OCI-LY1 (cell line): ENCODE measurements around the gene UTS2R.

ENCODE experiments used
- EZH2 ChIP-seq: fragments of 200-600 bp; sonication (generic), shearing (Covaris generic); IDR thresholded peaks from 2 replicates; pipeline ENCODE4 v1.8.0; 2017; ENCODE audit warnings: borderline replicate concordance, mixed run types, mild to moderate bottlenecking, antibody characterized with exemption, low read length, moderate library complexity, mixed read lengths
- TF ChIP-seq, protein P1 (sequence below): fragments of 200-600 bp; sonication (generic), shearing (Covaris generic); IDR thresholded peaks from 2 replicates; pipeline ENCODE4 v1.5.1; 2017; ENCODE audit warnings: mild to moderate bottlenecking, antibody characterized with exemption, low read length, moderate library complexity, mixed read lengths

DNA sequence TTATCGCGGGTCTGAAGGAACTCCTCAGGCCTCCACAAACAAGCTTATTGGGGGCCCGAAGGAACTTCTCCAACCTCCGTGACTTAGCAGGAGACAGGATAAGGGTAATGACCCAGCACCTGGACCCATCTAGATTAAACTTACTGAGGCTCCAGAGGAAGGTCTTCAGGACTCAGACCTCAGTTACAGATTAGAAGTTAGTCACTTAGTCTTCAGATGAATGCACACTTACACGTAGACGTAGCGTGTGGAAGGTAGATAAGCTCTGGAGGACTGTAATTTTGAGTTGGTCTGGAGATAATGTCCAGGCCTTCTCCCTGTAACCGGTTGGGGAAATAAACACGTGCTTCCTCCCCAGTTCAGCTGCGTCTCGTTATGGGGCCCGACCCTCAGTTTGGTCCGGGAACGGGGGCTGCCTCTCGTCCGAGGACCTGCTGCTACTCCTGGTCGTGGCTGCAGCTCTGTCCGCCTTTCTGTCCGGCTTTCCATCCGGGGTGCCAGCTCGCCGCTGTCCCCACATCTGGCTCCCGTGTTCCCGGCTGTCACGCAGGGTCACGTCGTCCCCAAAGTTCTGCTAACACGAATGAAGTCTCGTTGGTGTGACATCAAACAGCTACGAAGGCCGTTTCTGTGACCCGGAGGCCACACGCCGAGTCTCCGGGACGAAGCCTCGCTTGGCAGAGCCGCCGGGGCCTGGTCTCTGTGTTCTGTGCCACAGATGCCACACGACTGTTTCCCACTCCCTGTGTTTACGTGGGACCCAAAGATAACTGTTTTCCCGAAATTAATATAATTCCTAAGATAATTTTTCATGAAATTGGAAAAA lies 26.2 kb upstream of the UTS2R start:
- TF ChIP-seq, protein P1, sequence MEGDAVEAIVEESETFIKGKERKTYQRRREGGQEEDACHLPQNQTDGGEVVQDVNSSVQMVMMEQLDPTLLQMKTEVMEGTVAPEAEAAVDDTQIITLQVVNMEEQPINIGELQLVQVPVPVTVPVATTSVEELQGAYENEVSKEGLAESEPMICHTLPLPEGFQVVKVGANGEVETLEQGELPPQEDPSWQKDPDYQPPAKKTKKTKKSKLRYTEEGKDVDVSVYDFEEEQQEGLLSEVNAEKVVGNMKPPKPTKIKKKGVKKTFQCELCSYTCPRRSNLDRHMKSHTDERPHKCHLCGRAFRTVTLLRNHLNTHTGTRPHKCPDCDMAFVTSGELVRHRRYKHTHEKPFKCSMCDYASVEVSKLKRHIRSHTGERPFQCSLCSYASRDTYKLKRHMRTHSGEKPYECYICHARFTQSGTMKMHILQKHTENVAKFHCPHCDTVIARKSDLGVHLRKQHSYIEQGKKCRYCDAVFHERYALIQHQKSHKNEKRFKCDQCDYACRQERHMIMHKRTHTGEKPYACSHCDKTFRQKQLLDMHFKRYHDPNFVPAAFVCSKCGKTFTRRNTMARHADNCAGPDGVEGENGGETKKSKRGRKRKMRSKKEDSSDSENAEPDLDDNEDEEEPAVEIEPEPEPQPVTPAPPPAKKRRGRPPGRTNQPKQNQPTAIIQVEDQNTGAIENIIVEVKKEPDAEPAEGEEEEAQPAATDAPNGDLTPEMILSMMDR, result no peak
- TF ChIP-seq EZH2, result no peak
